ENCODE results near the gene MRPL39. TPM values are rescaled to one million over a fixed set of nuclear protein-coding genes. Genes with fewer than 3 reads are reported as not detected.

Gene MRPL39
- total RNA-seq, 1 donor from 2014 or later: 32.5 TPM

DNA sequence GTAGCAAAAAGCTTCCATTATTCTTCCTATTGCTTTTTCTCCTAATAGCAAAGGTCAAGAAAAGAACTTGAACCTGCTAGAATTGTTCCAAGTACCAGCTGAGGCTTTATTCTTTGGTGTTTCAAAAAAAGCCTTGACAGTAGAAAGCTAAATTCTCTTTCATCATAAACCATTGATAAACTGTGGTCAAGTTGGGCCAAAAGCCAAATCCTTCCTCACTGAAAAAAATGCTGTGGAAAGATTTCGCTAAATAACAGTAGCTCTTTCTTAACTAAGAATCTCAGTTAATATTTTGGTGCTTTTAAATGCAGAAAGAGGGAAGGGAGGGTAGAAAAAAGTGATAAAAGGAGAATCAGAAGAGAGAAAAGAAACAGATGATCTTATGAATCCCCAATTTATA, 17.8 kb upstream of the MRPL39 start:
- no peaks in the 10 kb centered on the region for H3K27me3 ChIP-seq (ENCODE audit: insufficient read depth, low read length)
- TF ChIP-seq EZH2 (IDR thresholded peaks at IDR 0.05; ENCODE audit: insufficient read depth, low read length): no peak
- TF ChIP-seq, protein P1, sequence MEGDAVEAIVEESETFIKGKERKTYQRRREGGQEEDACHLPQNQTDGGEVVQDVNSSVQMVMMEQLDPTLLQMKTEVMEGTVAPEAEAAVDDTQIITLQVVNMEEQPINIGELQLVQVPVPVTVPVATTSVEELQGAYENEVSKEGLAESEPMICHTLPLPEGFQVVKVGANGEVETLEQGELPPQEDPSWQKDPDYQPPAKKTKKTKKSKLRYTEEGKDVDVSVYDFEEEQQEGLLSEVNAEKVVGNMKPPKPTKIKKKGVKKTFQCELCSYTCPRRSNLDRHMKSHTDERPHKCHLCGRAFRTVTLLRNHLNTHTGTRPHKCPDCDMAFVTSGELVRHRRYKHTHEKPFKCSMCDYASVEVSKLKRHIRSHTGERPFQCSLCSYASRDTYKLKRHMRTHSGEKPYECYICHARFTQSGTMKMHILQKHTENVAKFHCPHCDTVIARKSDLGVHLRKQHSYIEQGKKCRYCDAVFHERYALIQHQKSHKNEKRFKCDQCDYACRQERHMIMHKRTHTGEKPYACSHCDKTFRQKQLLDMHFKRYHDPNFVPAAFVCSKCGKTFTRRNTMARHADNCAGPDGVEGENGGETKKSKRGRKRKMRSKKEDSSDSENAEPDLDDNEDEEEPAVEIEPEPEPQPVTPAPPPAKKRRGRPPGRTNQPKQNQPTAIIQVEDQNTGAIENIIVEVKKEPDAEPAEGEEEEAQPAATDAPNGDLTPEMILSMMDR (IDR thresholded peaks at IDR 0.05; ENCODE audit: insufficient read depth, low read depth, low read length): no peak
- H3K9me3 Mint-ChIP-seq (ENCODE audit: unreplicated experiment): no peaks in the 10 kb centered on the region
- H3K9me3 ChIP-seq (ENCODE audit: insufficient read depth, low read depth, low read length): no peaks in the 10 kb centered on the region
- DNase-seq (ENCODE audit: low read depth) (peak; percentile 28), FAIRE-seq (no peak)
- no peaks in the 10 kb centered on the region for H4K20me1 ChIP-seq (ENCODE audit: insufficient read depth, low read length)
- peaks cover 2% of the 10 kb centered on the region for H3K27me3 Mint-ChIP-seq (ENCODE audit: low read depth, unreplicated experiment)
- H3K9ac ChIP-seq (ENCODE audit: low read length): no peak overlapping the region
- no peak overlapping the region for H2AFZ ChIP-seq (ENCODE audit: low read depth, low read length)
- H3K27ac Mint-ChIP-seq (ENCODE audit: unreplicated experiment): no peak overlapping the region
- no peak overlapping the region for H3K27ac ChIP-seq (ENCODE audit: low read depth, low read length)
- H3K36me3 Mint-ChIP-seq (ENCODE audit: low read depth, unreplicated experiment): no peaks in the 10 kb centered on the region
- no peaks in the 10 kb centered on the region for H3K36me3 ChIP-seq (ENCODE audit: insufficient read depth, low read length)
- H3K4me3 ChIP-seq (ENCODE audit: insufficient read depth, low read depth, low read length): no peak overlapping the region
- H3K4me2 ChIP-seq (ENCODE audit: low read length): no peak overlapping the region
- H3K4me1 ChIP-seq (ENCODE audit: insufficient read depth, low read length): no peaks in the 10 kb centered on the region
- H3K4me3 Mint-ChIP-seq (ENCODE audit: unreplicated experiment): no peak overlapping the region
- no peaks in the 10 kb centered on the region for H3K79me2 ChIP-seq (ENCODE audit: insufficient read depth, low read length)
- H3K4me1 Mint-ChIP-seq (ENCODE audit: low read depth, unreplicated experiment): no peaks in the 10 kb centered on the region

DNA sequence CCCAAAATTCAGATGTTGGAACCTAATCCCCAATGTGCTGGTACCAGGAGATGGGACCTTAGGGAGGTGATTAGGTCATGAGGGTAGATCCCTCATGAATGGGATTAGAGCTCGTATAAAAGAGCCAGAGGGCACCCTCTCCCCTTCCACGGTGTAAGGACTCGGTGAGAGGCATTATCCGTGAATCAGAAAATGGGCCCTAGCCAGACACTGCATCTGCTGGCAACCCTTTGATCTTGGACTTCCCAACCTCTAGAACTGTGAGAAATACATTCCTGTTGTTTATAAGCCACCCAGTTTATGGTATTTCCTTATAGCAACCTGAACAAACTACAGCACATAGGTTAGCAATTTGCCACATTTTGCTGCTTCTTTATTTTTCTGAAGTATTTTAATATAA, 17.2 kb upstream of the MRPL39 start:
- Mint-ChIP-seq H3K27ac (ENCODE audit: unreplicated experiment) (no peak overlapping the region), H3K9me3 (ENCODE audit: unreplicated experiment) (no peaks in the 10 kb centered on the region), H3K4me1 (ENCODE audit: low read depth, unreplicated experiment) (no peaks in the 10 kb centered on the region), H3K4me3 (ENCODE audit: unreplicated experiment) (no peak overlapping the region), H3K27me3 (ENCODE audit: low read depth, unreplicated experiment) (no peaks in the 10 kb centered on the region), H3K36me3 (ENCODE audit: low read depth, unreplicated experiment) (no peaks in the 10 kb centered on the region)
- Histone ChIP-seq H3K4me3 (ENCODE audit: insufficient read depth, low read depth, low read length) (no peak overlapping the region), H3K27ac (ENCODE audit: low read depth, low read length) (no peak overlapping the region), H3K36me3 (ENCODE audit: insufficient read depth, low read length) (no peaks in the 10 kb centered on the region), H3K4me2 (ENCODE audit: low read length) (no peak overlapping the region), H3K4me1 (ENCODE audit: insufficient read depth, low read length) (no peaks in the 10 kb centered on the region), H3K27me3 (ENCODE audit: insufficient read depth, low read length) (no peaks in the 10 kb centered on the region), H2AFZ (ENCODE audit: low read depth, low read length) (no peak overlapping the region), H3K79me2 (ENCODE audit: insufficient read depth, low read length) (no peaks in the 10 kb centered on the region), H3K9ac (ENCODE audit: low read length) (no peak overlapping the region), H3K9me3 (ENCODE audit: insufficient read depth, low read depth, low read length) (no peaks in the 10 kb centered on the region), H4K20me1 (ENCODE audit: insufficient read depth, low read length) (no peaks in the 10 kb centered on the region)
- TF ChIP-seq EZH2 (IDR thresholded peaks at IDR 0.05; ENCODE audit: insufficient read depth, low read length): no peak
- TF ChIP-seq, protein P1 (IDR thresholded peaks at IDR 0.05; ENCODE audit: insufficient read depth, low read depth, low read length): no peak
- DNase-seq (ENCODE audit: low read depth) (no peak), FAIRE-seq (no peak)

DNA sequence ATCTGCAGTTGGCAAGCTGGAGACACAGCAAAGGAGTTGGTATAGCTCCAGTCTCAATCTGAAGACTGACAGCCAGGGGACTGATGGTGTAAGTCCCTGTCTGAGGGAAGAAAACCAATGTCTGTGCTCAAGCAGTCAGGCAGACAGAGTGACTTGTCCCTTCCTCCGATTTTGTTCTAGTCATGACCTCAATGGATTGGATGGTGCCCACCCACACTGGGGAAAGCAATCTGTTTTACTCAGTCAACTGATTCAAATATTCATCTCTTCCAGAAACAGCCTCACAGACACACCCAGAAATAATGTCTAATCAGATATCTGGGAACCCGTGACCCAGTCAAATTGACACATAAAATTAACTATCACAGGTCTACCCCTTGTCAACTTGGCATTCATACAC, 11.9 kb upstream of the MRPL39 start:
- no peaks in the 10 kb centered on the region for H3K9me3 ChIP-seq (ENCODE audit: insufficient read depth, low read depth, low read length)
- no peak for DNase-seq (ENCODE audit: low read depth)
- no peaks in the 10 kb centered on the region for H3K36me3 Mint-ChIP-seq (ENCODE audit: low read depth, unreplicated experiment)
- H3K4me2 ChIP-seq (ENCODE audit: low read length): no peak overlapping the region
- H4K20me1 ChIP-seq (ENCODE audit: insufficient read depth, low read length): no peaks in the 10 kb centered on the region
- H3K27me3 ChIP-seq (ENCODE audit: insufficient read depth, low read length): no peaks in the 10 kb centered on the region
- H3K27me3 Mint-ChIP-seq (ENCODE audit: low read depth, unreplicated experiment): peaks cover 3% of the 10 kb centered on the region
- H3K9me3 Mint-ChIP-seq (ENCODE audit: unreplicated experiment): no peaks in the 10 kb centered on the region
- H3K4me1 ChIP-seq (ENCODE audit: insufficient read depth, low read length): no peaks in the 10 kb centered on the region
- no peak overlapping the region for H3K9ac ChIP-seq (ENCODE audit: low read length)
- no peaks in the 10 kb centered on the region for H3K79me2 ChIP-seq (ENCODE audit: insufficient read depth, low read length)
- H3K36me3 ChIP-seq (ENCODE audit: insufficient read depth, low read length): no peaks in the 10 kb centered on the region
- peaks cover 4% of the 10 kb centered on the region for H3K4me1 Mint-ChIP-seq (ENCODE audit: low read depth, unreplicated experiment)
- no peak overlapping the region for H3K4me3 ChIP-seq (ENCODE audit: insufficient read depth, low read depth, low read length)
- FAIRE-seq: no peak
- TF ChIP-seq EZH2 (IDR thresholded peaks at IDR 0.05; ENCODE audit: insufficient read depth, low read length): no peak
- TF ChIP-seq, protein P1 (IDR thresholded peaks at IDR 0.05; ENCODE audit: insufficient read depth, low read depth, low read length): no peak
- H3K27ac Mint-ChIP-seq (ENCODE audit: unreplicated experiment): peak overlapping the region; percentile 9
- no peak overlapping the region for H2AFZ ChIP-seq (ENCODE audit: low read depth, low read length)
- no peak overlapping the region for H3K27ac ChIP-seq (ENCODE audit: low read depth, low read length)
- no peak overlapping the region for H3K4me3 Mint-ChIP-seq (ENCODE audit: unreplicated experiment)
